HFFc6 (cell line): Measurements from ENCODE around the gene FAM20C. TPM values are rescaled to one million over a fixed set of nuclear protein-coding genes. Genes with fewer than 3 reads are reported as not detected.

Source experiments
- DNase-seq: peaks from one replicate; pipeline ENCODE4 v3.0.0-alpha.2; 2018
- H3K27ac Mint-ChIP-seq: 2 replicates; pipeline ENCODE4 v1.8.0; 2020; ENCODE audit warnings: mild to moderate bottlenecking, mixed read lengths
- H3K27me3 Mint-ChIP-seq: 2 replicates; pipeline ENCODE4 v1.8.0; 2021; ENCODE audit warnings: mild to moderate bottlenecking, moderate library complexity, mixed read lengths; ENCODE audit not compliant: insufficient read depth
- H3K36me3 Mint-ChIP-seq: 2 replicates; pipeline ENCODE4 v1.8.0; 2021; ENCODE audit warnings: low read depth, mixed read lengths
- H3K4me1 Mint-ChIP-seq: 2 replicates; pipeline ENCODE4 v1.8.0; 2020; ENCODE audit warnings: low read depth, mixed read lengths
- H3K4me3 Mint-ChIP-seq: 2 replicates; pipeline ENCODE4 v1.8.0; 2020; ENCODE audit warnings: mild to moderate bottlenecking, moderate library complexity, mixed read lengths
- H3K9me3 Mint-ChIP-seq: 2 replicates; pipeline ENCODE4 v1.8.0; 2020; ENCODE audit warnings: mild to moderate bottlenecking, mixed read lengths
- total RNA-seq, 6 experiments: library from RNA; stranded (reverse); fragmentation: NEBNext Ultra II Directional; extraction: Animal tissue kit (Norgen Biotek cat#: 25700); gene quantifications; 2 replicates in 1 of 6; 3 replicates in 5 of 6; pipeline ENCODE4 v1.2.3, GENCODE V29; 2021
- TF ChIP-seq, protein P1 (sequence below): fragments of 200-600 bp; sonication (generic); IDR thresholded peaks from 2 replicates; pipeline ENCODE4 v1.5.0; 2021; ENCODE audit warnings: antibody characterized with exemption, mild to moderate bottlenecking

Gene FAM20C
- total RNA-seq, 6 experiments from 2014 or later = 22.2 to 31.1 (median 23.2) TPM

DNA sequence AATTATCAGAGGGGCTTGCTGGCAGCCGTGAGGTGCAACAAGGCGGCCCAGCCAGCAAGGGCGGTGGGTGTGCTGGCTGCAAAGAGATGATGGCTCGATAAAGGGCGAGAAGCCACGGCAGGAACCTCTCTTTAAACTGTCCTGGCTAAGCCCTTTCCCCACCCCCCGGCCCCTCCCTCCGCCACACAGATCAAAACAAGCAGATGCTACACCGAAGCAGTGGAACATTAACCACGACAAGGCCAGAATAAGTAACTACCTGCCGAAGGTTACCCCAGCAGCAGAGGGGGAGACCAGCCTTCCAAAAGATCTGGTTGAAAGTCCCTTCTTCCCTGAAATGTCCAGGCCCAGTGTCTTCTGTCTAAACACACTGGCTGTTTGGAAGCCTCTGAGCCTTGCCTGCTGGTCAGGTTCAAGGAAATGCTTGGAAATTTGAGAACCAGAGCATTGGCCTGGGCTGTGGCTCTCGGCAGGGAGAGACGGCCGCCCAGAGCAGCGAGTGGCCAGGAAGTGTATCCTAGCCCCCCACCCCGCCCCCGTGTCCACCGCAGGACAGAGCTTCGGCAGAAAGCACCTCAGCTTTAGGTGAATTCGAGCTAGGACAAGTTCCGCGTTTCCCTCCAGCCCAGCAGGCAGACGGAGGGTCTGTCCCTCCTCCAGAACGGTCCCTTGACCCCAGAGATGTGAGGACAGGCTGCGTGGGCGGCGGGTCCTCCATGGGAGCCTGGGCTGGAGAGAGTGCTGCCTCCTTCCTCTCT lies 2.1 kb downstream of the FAM20C start:
- TF ChIP-seq, protein P1, sequence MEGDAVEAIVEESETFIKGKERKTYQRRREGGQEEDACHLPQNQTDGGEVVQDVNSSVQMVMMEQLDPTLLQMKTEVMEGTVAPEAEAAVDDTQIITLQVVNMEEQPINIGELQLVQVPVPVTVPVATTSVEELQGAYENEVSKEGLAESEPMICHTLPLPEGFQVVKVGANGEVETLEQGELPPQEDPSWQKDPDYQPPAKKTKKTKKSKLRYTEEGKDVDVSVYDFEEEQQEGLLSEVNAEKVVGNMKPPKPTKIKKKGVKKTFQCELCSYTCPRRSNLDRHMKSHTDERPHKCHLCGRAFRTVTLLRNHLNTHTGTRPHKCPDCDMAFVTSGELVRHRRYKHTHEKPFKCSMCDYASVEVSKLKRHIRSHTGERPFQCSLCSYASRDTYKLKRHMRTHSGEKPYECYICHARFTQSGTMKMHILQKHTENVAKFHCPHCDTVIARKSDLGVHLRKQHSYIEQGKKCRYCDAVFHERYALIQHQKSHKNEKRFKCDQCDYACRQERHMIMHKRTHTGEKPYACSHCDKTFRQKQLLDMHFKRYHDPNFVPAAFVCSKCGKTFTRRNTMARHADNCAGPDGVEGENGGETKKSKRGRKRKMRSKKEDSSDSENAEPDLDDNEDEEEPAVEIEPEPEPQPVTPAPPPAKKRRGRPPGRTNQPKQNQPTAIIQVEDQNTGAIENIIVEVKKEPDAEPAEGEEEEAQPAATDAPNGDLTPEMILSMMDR = no peak
- Mint-ChIP-seq H3K4me1 (peaks cover 36% of the 10 kb centered on the region), H3K27me3 (peaks cover 2% of the 10 kb centered on the region), H3K36me3 (peaks cover 21% of the 10 kb centered on the region), H3K9me3 (no peaks in the 10 kb centered on the region), H3K4me3 (peak overlapping the region; percentile 92), H3K27ac (0 out of 2 replicates have a peak overlapping the region, but pooled peaks have one; percentile 3)
- no peak for DNase-seq

DNA sequence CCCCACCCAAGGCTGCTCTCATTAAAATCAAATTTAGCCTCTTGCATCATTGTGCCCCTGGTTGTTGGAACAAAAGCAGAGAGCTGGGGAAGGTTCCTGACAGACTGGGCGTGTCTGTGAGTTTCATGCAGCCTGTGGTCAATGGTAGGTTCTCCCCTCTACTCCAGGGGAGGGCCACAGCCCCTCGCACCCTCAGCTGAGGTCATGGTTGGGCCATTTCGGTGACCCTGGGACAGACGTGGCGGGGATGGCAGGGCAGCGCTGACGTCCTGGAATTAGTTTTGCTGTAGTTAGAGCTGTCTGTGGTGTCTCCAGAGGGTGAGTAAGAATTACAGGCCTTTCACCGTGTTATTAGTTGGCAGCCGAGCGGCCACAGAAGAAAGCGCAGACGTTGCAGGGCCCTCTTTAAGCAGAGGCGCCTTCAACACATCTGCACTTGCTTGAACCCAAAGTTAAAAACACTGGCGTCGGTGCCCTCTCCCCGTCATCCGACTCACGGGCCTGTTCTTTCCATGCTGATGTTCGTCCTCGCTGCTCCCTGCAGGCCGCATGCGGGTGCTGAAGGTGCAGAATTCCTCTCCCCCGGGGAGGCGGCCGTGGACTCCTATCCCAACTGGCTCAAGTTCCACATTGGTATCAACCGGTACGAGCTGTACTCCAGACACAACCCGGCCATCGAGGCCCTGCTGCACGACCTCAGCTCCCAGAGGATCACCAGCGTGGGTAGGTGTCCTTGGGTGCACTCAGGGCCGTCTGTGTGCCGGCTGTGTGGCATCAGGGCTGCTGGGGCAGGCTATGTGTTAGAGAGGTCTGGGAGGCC lies 2.8 kb downstream of the FAM20C start:
- Mint-ChIP-seq H3K4me1 (peaks cover 36% of the 10 kb centered on the region), H3K27me3 (peaks cover 2% of the 10 kb centered on the region), H3K9me3 (no peaks in the 10 kb centered on the region), H3K36me3 (peaks cover 21% of the 10 kb centered on the region), H3K27ac (0 out of 2 replicates have a peak overlapping the region, but pooled peaks have one; percentile 3), H3K4me3 (peak overlapping the region; percentile 92)
- TF ChIP-seq, protein P1 = no peak
- no peak for DNase-seq

DNA sequence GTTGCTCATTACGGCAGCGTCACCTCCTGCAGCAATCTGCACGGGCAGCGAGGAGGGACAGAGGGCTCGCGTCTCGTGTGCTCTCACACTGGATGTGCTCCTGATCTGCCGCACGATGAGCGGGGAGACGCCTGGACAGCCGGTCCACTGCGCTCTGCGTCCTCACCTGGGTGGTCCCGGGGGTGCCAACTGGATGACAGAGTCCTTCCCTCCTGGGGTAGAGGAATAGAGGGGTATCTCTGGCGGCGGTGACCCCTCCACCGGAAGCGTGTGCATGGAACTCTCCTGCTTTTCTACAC lies 3.4 kb downstream of the FAM20C start:
- H3K27me3 Mint-ChIP-seq = peaks cover 2% of the 10 kb centered on the region
- no peaks in the 10 kb centered on the region for H3K9me3 Mint-ChIP-seq
- peaks cover 21% of the 10 kb centered on the region for H3K36me3 Mint-ChIP-seq
- TF ChIP-seq, protein P1 = no peak
- peaks cover 35% of the 10 kb centered on the region for H3K4me1 Mint-ChIP-seq
- H3K27ac Mint-ChIP-seq = no peak overlapping the region
- H3K4me3 Mint-ChIP-seq = no peak overlapping the region
- DNase-seq = no peak

DNA sequence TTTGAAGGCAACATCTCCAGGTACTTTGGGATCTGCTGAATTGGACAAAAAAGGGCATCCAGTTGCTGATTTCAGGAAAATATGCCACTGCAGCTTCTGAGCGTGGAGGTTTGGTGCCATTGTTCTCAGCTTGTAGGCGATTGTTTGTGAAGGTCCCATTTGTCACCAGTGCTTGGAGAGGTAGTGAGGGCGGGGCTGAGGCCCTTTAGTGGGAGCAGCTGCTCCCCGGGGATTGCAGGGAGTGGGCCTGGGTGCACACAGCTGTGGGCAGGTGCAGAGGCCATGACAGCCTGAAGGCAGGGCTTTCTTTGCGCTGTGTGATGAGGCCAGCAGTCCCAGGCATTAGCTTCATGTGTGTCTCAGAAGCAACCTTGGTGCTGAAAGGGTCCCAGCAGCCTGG lies 3.9 kb downstream of the FAM20C start:
- H3K9me3 Mint-ChIP-seq = no peaks in the 10 kb centered on the region
- TF ChIP-seq, protein P1 = no peak
- no peak overlapping the region for H3K27ac Mint-ChIP-seq
- peaks cover 30% of the 10 kb centered on the region for H3K4me1 Mint-ChIP-seq
- H3K4me3 Mint-ChIP-seq = no peak overlapping the region
- H3K36me3 Mint-ChIP-seq = peaks cover 21% of the 10 kb centered on the region
- H3K27me3 Mint-ChIP-seq = peaks cover 2% of the 10 kb centered on the region
- no peak for DNase-seq

DNA sequence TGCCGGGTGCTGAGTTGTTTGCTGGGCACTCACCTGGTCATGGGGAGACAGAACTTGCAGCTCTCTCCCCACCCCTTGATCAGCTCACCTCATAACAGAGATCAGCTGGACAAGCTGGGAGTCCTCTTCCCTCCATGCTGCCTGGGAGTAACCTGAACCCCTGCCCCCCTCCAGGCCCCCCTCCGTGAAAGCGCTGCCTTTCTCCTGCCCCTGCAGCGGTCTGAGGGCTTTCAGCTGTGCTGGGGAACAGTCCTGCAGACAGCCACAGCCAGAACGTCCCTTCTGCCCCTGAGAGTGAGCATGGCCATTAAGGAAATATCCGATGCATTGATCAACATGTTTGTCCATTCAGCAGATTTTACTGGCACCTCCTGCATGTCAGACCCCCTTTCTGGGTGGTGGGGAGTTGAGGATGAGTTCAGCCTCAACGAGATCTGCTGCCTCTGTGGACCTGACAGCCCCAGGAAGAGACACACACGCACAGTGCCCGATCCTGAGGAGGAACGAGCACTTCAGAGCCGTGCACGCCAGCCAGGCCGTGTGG lies 4.5 kb downstream of the FAM20C start:
- TF ChIP-seq, protein P1 = no peak
- H3K9me3 Mint-ChIP-seq = no peaks in the 10 kb centered on the region
- no peak overlapping the region for H3K4me3 Mint-ChIP-seq
- peaks cover 21% of the 10 kb centered on the region for H3K36me3 Mint-ChIP-seq
- H3K27ac Mint-ChIP-seq = no peak overlapping the region
- no peaks in the 10 kb centered on the region; the same call in none of the 2 replicates for H3K27me3 Mint-ChIP-seq
- peaks cover 25% of the 10 kb centered on the region for H3K4me1 Mint-ChIP-seq
- no peak for DNase-seq
